Tibial nerve (tissue), 3 donors: Measurements from ENCODE around the gene ZBTB39.

Source experiments
- POLR2A ChIP-seq, 2 donors: fragments of 450-650 bp; IDR thresholded peaks; one replicate each; pipeline ENCODE4 v1.6.1; 2017; ENCODE audit warnings: antibody characterized with exemption in 2 of 2, mild to moderate bottlenecking in 2 of 2, moderate library complexity in 2 of 2
- TF ChIP-seq, protein P1 (sequence below), 5 experiments: fragments of 200-600 bp in 3 of 5; fragments of 450-650 bp in 2 of 5; sonication (generic) in 3 of 5; IDR thresholded peaks; one replicate each; pipeline ENCODE4 v1.5.1; 2016 to 2019; ENCODE audit warnings: antibody characterized with exemption in 5 of 5, mild to moderate bottlenecking in 3 of 5, moderate library complexity in 2 of 5

GRCh38 chr12:57009949-57010626 lies 3.7 kb upstream of the ZBTB39 start:
- TF ChIP-seq, protein P1, sequence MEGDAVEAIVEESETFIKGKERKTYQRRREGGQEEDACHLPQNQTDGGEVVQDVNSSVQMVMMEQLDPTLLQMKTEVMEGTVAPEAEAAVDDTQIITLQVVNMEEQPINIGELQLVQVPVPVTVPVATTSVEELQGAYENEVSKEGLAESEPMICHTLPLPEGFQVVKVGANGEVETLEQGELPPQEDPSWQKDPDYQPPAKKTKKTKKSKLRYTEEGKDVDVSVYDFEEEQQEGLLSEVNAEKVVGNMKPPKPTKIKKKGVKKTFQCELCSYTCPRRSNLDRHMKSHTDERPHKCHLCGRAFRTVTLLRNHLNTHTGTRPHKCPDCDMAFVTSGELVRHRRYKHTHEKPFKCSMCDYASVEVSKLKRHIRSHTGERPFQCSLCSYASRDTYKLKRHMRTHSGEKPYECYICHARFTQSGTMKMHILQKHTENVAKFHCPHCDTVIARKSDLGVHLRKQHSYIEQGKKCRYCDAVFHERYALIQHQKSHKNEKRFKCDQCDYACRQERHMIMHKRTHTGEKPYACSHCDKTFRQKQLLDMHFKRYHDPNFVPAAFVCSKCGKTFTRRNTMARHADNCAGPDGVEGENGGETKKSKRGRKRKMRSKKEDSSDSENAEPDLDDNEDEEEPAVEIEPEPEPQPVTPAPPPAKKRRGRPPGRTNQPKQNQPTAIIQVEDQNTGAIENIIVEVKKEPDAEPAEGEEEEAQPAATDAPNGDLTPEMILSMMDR (IDR thresholded peaks at IDR 0.05) = no peak
- no peak for TF ChIP-seq POLR2A (IDR thresholded peaks at IDR 0.05)
